ENCODE results near the gene TULP1. TPM values are rescaled to one million over a fixed set of nuclear protein-coding genes. Genes with fewer than 3 reads are reported as not detected.
A peak's percentile ranks its signal among the peaks of the same experiment; 100 is the strongest.

The TULP1 gene
- total RNA-seq, 1 donor from 2014 or later: not detected

GRCh38 chr6:35470663-35471120 lies 42.0 kb downstream of the TULP1 start:
- Mint-ChIP-seq H3K36me3 (ENCODE audit: low read depth) (peaks cover 41% of the 10 kb centered on the region), H3K4me3 (peak overlapping the region; percentile 97), H3K9me3 (no peaks in the 10 kb centered on the region), H3K4me1 (ENCODE audit: low read depth) (peaks cover 39% of the 10 kb centered on the region), H3K27me3 (ENCODE audit: insufficient read depth) (no peaks in the 10 kb centered on the region), H3K27ac (peak overlapping the region; percentile 98)
- intact Hi-C loops (cut with micrococcal nuclease): no loop called here
- no peak for DNase-seq (ENCODE audit: low spot score)

- H3K9me3 Mint-ChIP-seq: no peaks in the 10 kb centered on the region
- no peaks in the 10 kb centered on the region for H3K27me3 Mint-ChIP-seq (ENCODE audit: insufficient read depth)
- H3K36me3 Mint-ChIP-seq (ENCODE audit: low read depth): peaks cover 45% of the 10 kb centered on the region
- DNase-seq (ENCODE audit: low spot score): no peak
- H3K4me3 Mint-ChIP-seq: peak overlapping the region; percentile 97
- peak overlapping the region; percentile 98 for H3K27ac Mint-ChIP-seq
- intact Hi-C loops (cut with micrococcal nuclease): loop anchor here (2.0 kb wide), 1 partner anchor 83 kb away; no protein-coding TSS in a partner anchor
- peaks cover 36% of the 10 kb centered on the region for H3K4me1 Mint-ChIP-seq (ENCODE audit: low read depth)
Observed at GRCh38 chr6:35469751-35470662, 42.7 kb downstream of the TULP1 start.

GRCh38 chr6:35468980-35469750 lies 43.5 kb downstream of the TULP1 start:
- Mint-ChIP-seq H3K27ac (peak overlapping the region; percentile 98), H3K36me3 (ENCODE audit: low read depth) (peaks cover 45% of the 10 kb centered on the region), H3K9me3 (no peaks in the 10 kb centered on the region), H3K27me3 (ENCODE audit: insufficient read depth) (no peaks in the 10 kb centered on the region), H3K4me1 (ENCODE audit: low read depth) (peaks cover 36% of the 10 kb centered on the region), H3K4me3 (peak overlapping the region; percentile 97)
- intact Hi-C loops (cut with micrococcal nuclease): loop anchor here (1.0 to 2.0 kb wide), 7 partner anchors 17 to 210 kb away; partner anchors contain the start of genes DEF6, FANCE, PPARD and TEAD3
- DNase-seq (ENCODE audit: low spot score): no peak

GRCh38 chr6:35468181-35468979 lies 44.3 kb downstream of the TULP1 start, which contains the start of gene RPL10A:
Gene RPL10A (plus strand): TSS chr6:35468401. CDS start chr6:35468435, 34 bp downstream.
- intact Hi-C loops (cut with micrococcal nuclease): loop anchor here (1.0 to 2.0 kb wide), 7 partner anchors 16 to 209 kb away; partner anchors contain the start of genes DEF6, FANCE, PPARD and TEAD3
- no peaks in the 10 kb centered on the region for H3K27me3 Mint-ChIP-seq (ENCODE audit: insufficient read depth)
- peaks cover 49% of the 10 kb centered on the region for H3K36me3 Mint-ChIP-seq (ENCODE audit: low read depth)
- H3K9me3 Mint-ChIP-seq: no peaks in the 10 kb centered on the region
- peak; percentile 93 for DNase-seq (ENCODE audit: low spot score)
- peak within 1 kb of the TSS; percentile 98 for H3K27ac Mint-ChIP-seq
- peak within 1 kb of the TSS; percentile 97 for H3K4me3 Mint-ChIP-seq
- peaks cover 36% of the 10 kb centered on the region for H3K4me1 Mint-ChIP-seq (ENCODE audit: low read depth)

- Mint-ChIP-seq H3K36me3 (ENCODE audit: low read depth) (peaks cover 39% of the 10 kb centered on the region), H3K9me3 (no peaks in the 10 kb centered on the region), H3K27ac (no peak overlapping the region), H3K27me3 (ENCODE audit: insufficient read depth) (no peaks in the 10 kb centered on the region), H3K4me1 (ENCODE audit: low read depth) (peaks cover 24% of the 10 kb centered on the region), H3K4me3 (no peak overlapping the region)
- DNase-seq (ENCODE audit: low spot score): no peak
- intact Hi-C loops (cut with micrococcal nuclease): no loop called here
Observed at GRCh38 chr6:35465646-35466045, 47.0 kb downstream of the TULP1 start.

GRCh38 chr6:35463292-35463691 lies 49.4 kb downstream of the TULP1 start:
- DNase-seq (ENCODE audit: low spot score): no peak
- Mint-ChIP-seq H3K4me3 (no peak overlapping the region), H3K9me3 (no peaks in the 10 kb centered on the region), H3K4me1 (ENCODE audit: low read depth) (peaks cover 9% of the 10 kb centered on the region), H3K27me3 (ENCODE audit: insufficient read depth) (no peaks in the 10 kb centered on the region), H3K36me3 (ENCODE audit: low read depth) (peaks cover 23% of the 10 kb centered on the region), H3K27ac (no peak overlapping the region)
- intact Hi-C loops (cut with micrococcal nuclease): no loop called here

- Mint-ChIP-seq H3K4me3 (no peak overlapping the region), H3K9me3 (no peaks in the 10 kb centered on the region), H3K27ac (no peak overlapping the region), H3K36me3 (ENCODE audit: low read depth) (peaks cover 25% of the 10 kb centered on the region), H3K27me3 (ENCODE audit: insufficient read depth) (no peaks in the 10 kb centered on the region), H3K4me1 (ENCODE audit: low read depth) (no peaks in the 10 kb centered on the region)
- intact Hi-C loops (cut with micrococcal nuclease): no loop called here
- no peak for DNase-seq (ENCODE audit: low spot score)
Observed at GRCh38 chr6:35461270-35461669, 51.4 kb downstream of the TULP1 start.

- intact Hi-C loops (cut with micrococcal nuclease): no loop called here
- peaks cover 25% of the 10 kb centered on the region for H3K36me3 Mint-ChIP-seq (ENCODE audit: low read depth)
- peaks cover 29% of the 10 kb centered on the region for H3K4me1 Mint-ChIP-seq (ENCODE audit: low read depth)
- no peak overlapping the region for H3K27ac Mint-ChIP-seq
- no peaks in the 10 kb centered on the region for H3K27me3 Mint-ChIP-seq (ENCODE audit: insufficient read depth)
- no peak for DNase-seq (ENCODE audit: low spot score)
- no peaks in the 10 kb centered on the region for H3K9me3 Mint-ChIP-seq
- H3K4me3 Mint-ChIP-seq: no peak overlapping the region
Observed at GRCh38 chr6:35457907-35458306, 54.8 kb downstream of the TULP1 start.

GRCh38 chr6:35454391-35455110 lies 58.1 kb downstream of the TULP1 start:
- peaks cover 42% of the 10 kb centered on the region for H3K4me1 Mint-ChIP-seq (ENCODE audit: low read depth)
- peak overlapping the region; percentile 51 for H3K4me3 Mint-ChIP-seq
- no peak overlapping the region for H3K27ac Mint-ChIP-seq
- H3K27me3 Mint-ChIP-seq (ENCODE audit: insufficient read depth): no peaks in the 10 kb centered on the region
- intact Hi-C loops (cut with micrococcal nuclease): no loop called here
- no peaks in the 10 kb centered on the region for H3K9me3 Mint-ChIP-seq
- no peak for DNase-seq (ENCODE audit: low spot score)
- peaks cover 20% of the 10 kb centered on the region for H3K36me3 Mint-ChIP-seq (ENCODE audit: low read depth)

- Mint-ChIP-seq H3K27me3 (ENCODE audit: insufficient read depth) (no peaks in the 10 kb centered on the region), H3K4me1 (ENCODE audit: low read depth) (peaks cover 47% of the 10 kb centered on the region), H3K4me3 (peak overlapping the region; percentile 88), H3K36me3 (ENCODE audit: low read depth) (peaks cover 15% of the 10 kb centered on the region), H3K27ac (peak overlapping the region; percentile 61), H3K9me3 (no peaks in the 10 kb centered on the region)
- DNase-seq (ENCODE audit: low spot score): no peak
- intact Hi-C loops (cut with micrococcal nuclease): no loop called here
Observed at GRCh38 chr6:35453236-35453635, 59.5 kb downstream of the TULP1 start.

- H3K4me1 Mint-ChIP-seq (ENCODE audit: low read depth): peaks cover 48% of the 10 kb centered on the region
- peak within 1 kb of the TSS; percentile 61 for H3K27ac Mint-ChIP-seq
- peak; percentile 91 for DNase-seq (ENCODE audit: low spot score)
- no peaks in the 10 kb centered on the region for H3K9me3 Mint-ChIP-seq
- intact Hi-C loops (cut with micrococcal nuclease): loop anchor here (1.0 kb wide), 5 partner anchors 16 to 193 kb away; partner anchors contain the start of genes RPL10A and ZNF76
- no peaks in the 10 kb centered on the region for H3K27me3 Mint-ChIP-seq (ENCODE audit: insufficient read depth)
- peak within 1 kb of the TSS; percentile 88 for H3K4me3 Mint-ChIP-seq
- H3K36me3 Mint-ChIP-seq (ENCODE audit: low read depth): peaks cover 11% of the 10 kb centered on the region
Observed at GRCh38 chr6:35452183-35453090, 60.3 kb downstream of the TULP1 start, which contains the start of gene FANCE. Gene FANCE (plus strand): TSS chr6:35452338. CDS start chr6:35452546, 208 bp downstream.

Measured in activated T-helper 1 cell treated with anti-CD3 and anti-CD28 coated beads, Interleukin-12 subunit alpha, Interleukin-12 subunit beta, Interleukin-2, Interleukin-4 antibody, amounts not matched to agents 30 ng/mL and 10 ng/mL and 1 ng/mL, durations not matched to agents 14 hours and 24 hours and 36 hours (primary cell).